Transverse colon (tissue), 4 donors: Measurements from ENCODE around the gene DCUN1D3. TPM values are rescaled to one million over a fixed set of nuclear protein-coding genes. Genes with fewer than 3 reads are reported as not detected.

Experiments used
- DNase-seq: peaks from one replicate; pipeline ENCODE4 v3.0.0-alpha.2; 2019
- H3K27ac ChIP-seq, 4 donors: fragments of 200-600 bp; sonication (generic); 2 replicates each; pipeline ENCODE4 v1.5.1; 2016 to 2018; ENCODE audit warnings: inconsistent platforms in 4 of 4
- H3K27me3 ChIP-seq: fragments of 200-600 bp; sonication (generic); 2 replicates; pipeline ENCODE4 v1.5.1; 2017; ENCODE audit warnings: inconsistent platforms
- H3K36me3 ChIP-seq, 4 donors: fragments of 200-600 bp; sonication (generic); 2 replicates each; pipeline ENCODE4 v1.5.1; 2017 to 2019; ENCODE audit warnings: inconsistent platforms in 4 of 4
- H3K4me1 ChIP-seq, 4 donors: fragments of 200-600 bp; sonication (generic); 2 replicates each; pipeline ENCODE4 v1.5.1; 2017 to 2020; ENCODE audit warnings: inconsistent platforms in 4 of 4
- H3K4me3 ChIP-seq, 4 donors: fragments of 200-600 bp; sonication (generic); 1 replicate in 1 of 4; 2 replicates in 3 of 4; pipeline versions ENCODE4 v1.5.1 to v1.6.1; 2017 to 2019; ENCODE audit warnings: inconsistent platforms in 4 of 4
- H3K9me3 ChIP-seq, 2 donors: fragments of 200-600 bp; sonication (generic); 2 replicates each; pipeline ENCODE4 v1.5.1; 2017 to 2019; ENCODE audit warnings: inconsistent platforms in 2 of 2
- EP300 ChIP-seq: sonication (generic); formaldehyde crosslinking; IDR thresholded peaks from one replicate; pipeline ENCODE4 v1.6.1; 2017; ENCODE audit warnings: antibody characterized with exemption, low read depth
- POLR2A ChIP-seq: fragments of 450-650 bp; IDR thresholded peaks from one replicate; pipeline ENCODE4 v1.6.1; 2016; ENCODE audit warnings: antibody characterized with exemption, mild to moderate bottlenecking, moderate library complexity
- POLR2AphosphoS5 ChIP-seq, 3 donors: sonication (generic); formaldehyde crosslinking; IDR thresholded peaks; one replicate each; pipeline ENCODE4 v1.6.1; 2016; ENCODE audit warnings: antibody characterized with exemption in 3 of 3
- WGBS, 2 donors: methylation state at CpG; one replicate each; pipeline ENCODE4 v1.1.5; 2018; ENCODE audit warnings: low coverage in 1 of 2; 5-methylcytosine and 5-hydroxymethylcytosine counted together
- in situ Hi-C, 4 donors: fragments of 200-750 bp; cut with MboI; loops; one replicate each; pipeline versions ENCODE4 v1.15.0 to v1.15.1; 2017; ENCODE audit warnings: low sequenced_read_pairs in 3 of 4, low pct_ligation_motif_present in 1 of 4, low pct_unique_long_range_greater_than_20kb in 1 of 4
- intact Hi-C: fragments of 100-400 bp; cut with DNase I; formaldehyde crosslinking; loops from one replicate; pipeline ENCODE4 v1.15.1; 2023; ENCODE audit warnings: low total_unique reads
- total RNA-seq, 4 donors: library from RNA; depleted of rRNA; stranded (reverse); fragments of >200 nt; gene quantifications; one replicate each; pipeline ENCODE4 v1.1.0, GENCODE V29; 2016
- TF ChIP-seq, protein P1 (sequence below), 5 experiments: fragments of 200-600 bp in 3 of 5; fragments of 450-650 bp in 2 of 5; sonication (generic) in 3 of 5; IDR thresholded peaks; 1 replicate in 2 of 5; 2 replicates in 3 of 5; pipeline ENCODE4 v1.5.1; 2016 to 2017; ENCODE audit warnings: antibody characterized with exemption in 5 of 5, inconsistent platforms in 3 of 5, mild to moderate bottlenecking in 2 of 5, moderate library complexity in 1 of 5

DCUN1D3 gene
- total RNA-seq, 4 donors from 2014 or later: 5.6 to 47.6 (median 10.5) TPM

GRCh38 chr16:20826039-20826566, 74.1 kb downstream of the DCUN1D3 start:
- no peaks in the 10 kb centered on the region for H3K36me3 ChIP-seq
- TF ChIP-seq, protein P1, sequence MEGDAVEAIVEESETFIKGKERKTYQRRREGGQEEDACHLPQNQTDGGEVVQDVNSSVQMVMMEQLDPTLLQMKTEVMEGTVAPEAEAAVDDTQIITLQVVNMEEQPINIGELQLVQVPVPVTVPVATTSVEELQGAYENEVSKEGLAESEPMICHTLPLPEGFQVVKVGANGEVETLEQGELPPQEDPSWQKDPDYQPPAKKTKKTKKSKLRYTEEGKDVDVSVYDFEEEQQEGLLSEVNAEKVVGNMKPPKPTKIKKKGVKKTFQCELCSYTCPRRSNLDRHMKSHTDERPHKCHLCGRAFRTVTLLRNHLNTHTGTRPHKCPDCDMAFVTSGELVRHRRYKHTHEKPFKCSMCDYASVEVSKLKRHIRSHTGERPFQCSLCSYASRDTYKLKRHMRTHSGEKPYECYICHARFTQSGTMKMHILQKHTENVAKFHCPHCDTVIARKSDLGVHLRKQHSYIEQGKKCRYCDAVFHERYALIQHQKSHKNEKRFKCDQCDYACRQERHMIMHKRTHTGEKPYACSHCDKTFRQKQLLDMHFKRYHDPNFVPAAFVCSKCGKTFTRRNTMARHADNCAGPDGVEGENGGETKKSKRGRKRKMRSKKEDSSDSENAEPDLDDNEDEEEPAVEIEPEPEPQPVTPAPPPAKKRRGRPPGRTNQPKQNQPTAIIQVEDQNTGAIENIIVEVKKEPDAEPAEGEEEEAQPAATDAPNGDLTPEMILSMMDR (IDR thresholded peaks at IDR 0.05): no peak
- TF ChIP-seq POLR2A (no peak), POLR2AphosphoS5 (IDR thresholded peaks at IDR 0.05) (no peak), EP300 (no peak)
- WGBS, 2 donors: 49 to 64% methylated on average over 3 of the region's 3 CpGs

GRCh38 chr16:20822521-20823325, 77.4 kb downstream of the DCUN1D3 start:
- no peak overlapping the region for H3K27ac ChIP-seq
- no peak overlapping the region for H3K4me3 ChIP-seq
- H3K9me3 ChIP-seq: no peaks in the 10 kb centered on the region
- 71 to 88% methylated on average over 3 of the region's 3 CpGs for WGBS, 2 donors
- TF ChIP-seq EP300 (no peak), POLR2A (no peak), POLR2AphosphoS5 (IDR thresholded peaks at IDR 0.05) (no peak)
- TF ChIP-seq, protein P1 (IDR thresholded peaks at IDR 0.05): no peak
- no peaks in the 10 kb centered on the region for H3K36me3 ChIP-seq
- intact Hi-C loops: no loop called here
- DNase-seq: no peak
- in situ Hi-C loops: no loop called here
- no peaks in the 10 kb centered on the region for H3K27me3 ChIP-seq
- no peaks in the 10 kb centered on the region for H3K4me1 ChIP-seq

More at GRCh38 chr16:20826039-20826566, 74.1 kb downstream of the DCUN1D3 start:
- no peak overlapping the region for H3K27ac ChIP-seq
- H3K4me3 ChIP-seq: no peak overlapping the region
- no peaks in the 10 kb centered on the region for H3K27me3 ChIP-seq
- intact Hi-C loops: no loop called here
- in situ Hi-C loops: no loop called here
- H3K9me3 ChIP-seq: no peaks in the 10 kb centered on the region
- no peaks in the 10 kb centered on the region for H3K4me1 ChIP-seq
- no peak for DNase-seq

DNA sequence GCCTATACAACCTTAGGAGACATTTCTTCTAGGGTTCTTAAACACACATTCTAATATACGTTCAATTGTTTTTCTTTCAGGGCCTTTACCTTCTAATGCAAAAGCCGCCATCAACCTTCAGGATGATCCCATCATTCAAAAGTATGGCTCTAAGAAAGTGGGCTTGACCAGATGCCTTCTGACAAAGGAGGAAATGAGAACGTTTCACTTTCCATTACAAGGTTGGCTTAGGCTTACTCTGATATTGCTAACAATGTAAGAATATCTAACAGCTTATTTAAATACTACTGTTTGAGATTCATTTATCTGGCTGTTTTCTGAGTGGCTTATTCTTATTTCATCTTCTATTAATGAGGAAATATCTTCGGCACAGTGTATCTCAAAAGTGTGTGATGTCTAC, 78.5 kb downstream of the DCUN1D3 start:
- no peak for TF ChIP-seq POLR2AphosphoS5 (IDR thresholded peaks at IDR 0.05)
- TF ChIP-seq, protein P1 (IDR thresholded peaks at IDR 0.05): no peak
- no peak for TF ChIP-seq POLR2A
- intact Hi-C loops: no loop called here
- Histone ChIP-seq H3K36me3 (no peaks in the 10 kb centered on the region), H3K4me1 (no peaks in the 10 kb centered on the region), H3K9me3 (no peaks in the 10 kb centered on the region), H3K27ac (no peak overlapping the region), H3K4me3 (no peak overlapping the region), H3K27me3 (no peaks in the 10 kb centered on the region)
- no peak for DNase-seq
- in situ Hi-C loops: no loop called here
- WGBS, 2 donors: 85 to 89% methylated on average over 4 of the region's 4 CpGs

- TF ChIP-seq EP300 (no peak), POLR2A (no peak), POLR2AphosphoS5 (IDR thresholded peaks at IDR 0.05) (no peak)
- TF ChIP-seq, protein P1 (IDR thresholded peaks at IDR 0.05): no peak
- in situ Hi-C loops (no loop called here), intact Hi-C loops (no loop called here)
- no peak for DNase-seq
- H3K4me3 ChIP-seq: no peak overlapping the region
- H3K27ac ChIP-seq: no peak overlapping the region
- no peaks in the 10 kb centered on the region for H3K9me3 ChIP-seq
- no peaks in the 10 kb centered on the region for H3K4me1 ChIP-seq
- WGBS, 2 donors: 94 to 100% methylated on average over 2 to 4 of the region's 4 CpGs
- H3K36me3 ChIP-seq: peaks cover 0 to 4% (median 0%) of the 10 kb centered on the region in 4 donors
- no peaks in the 10 kb centered on the region for H3K27me3 ChIP-seq
Observed at GRCh38 chr16:20818929-20819585, 81.1 kb downstream of the DCUN1D3 start.
